Measurements from ENCODE around the gene PACS1.
A peak's percentile ranks its signal among the peaks of the same experiment; 100 is the strongest.

PACS1 gene

GRCh38 chr11:66190786-66191185 is 120.7 kb downstream of the PACS1 start:
- peak; percentile 18 for DNase-seq

- DNase-seq: no peak
These were observed 122.2 kb downstream of the PACS1 start for GRCh38 chr11:66192181-66192863.

GRCh38 chr11:66194391-66194790 is 124.3 kb downstream of the PACS1 start:
- no peak for DNase-seq

- DNase-seq: no peak
These were observed 125.8 kb downstream of the PACS1 start for GRCh38 chr11:66195867-66196266.

GRCh38 chr11:66203847-66204246 is 133.8 kb downstream of the PACS1 start:
- DNase-seq: no peak

GRCh38 chr11:66204412-66204811 is 134.3 kb downstream of the PACS1 start:
- DNase-seq: no peak

- no peak for DNase-seq
These were observed 137.7 kb downstream of the PACS1 start for GRCh38 chr11:66207816-66208215.

GRCh38 chr11:66211100-66211499 is 141.0 kb downstream of the PACS1 start:
- no peak for DNase-seq

- no peak for DNase-seq
These were observed 146.8 kb downstream of the PACS1 start for GRCh38 chr11:66216911-66217310.

- no peak for DNase-seq
These were observed 148.0 kb downstream of the PACS1 start for GRCh38 chr11:66218036-66218435.

- no peak for DNase-seq
These were observed 149.0 kb downstream of the PACS1 start for GRCh38 chr11:66218846-66219620.

- DNase-seq: no peak
These were observed 149.9 kb downstream of the PACS1 start for GRCh38 chr11:66219846-66220565.

GRCh38 chr11:66220566-66220935 is 150.5 kb downstream of the PACS1 start:
- DNase-seq: no peak

GRCh38 chr11:66221012-66221411 is 150.9 kb downstream of the PACS1 start:
- DNase-seq: no peak

- DNase-seq: no peak
These were observed 151.7 kb downstream of the PACS1 start for GRCh38 chr11:66221726-66222236.

- peak; percentile 92 for DNase-seq
These were observed 152.5 kb downstream of the PACS1 start for GRCh38 chr11:66222358-66223149.

- DNase-seq: no peak
These were observed 154.3 kb downstream of the PACS1 start for GRCh38 chr11:66224226-66224855.

- no peak for DNase-seq
These were observed 155.0 kb downstream of the PACS1 start for GRCh38 chr11:66225066-66225465.

- DNase-seq: no peak
These were observed 156.0 kb downstream of the PACS1 start for GRCh38 chr11:66226101-66226500.

- no peak for DNase-seq
These were observed 157.6 kb downstream of the PACS1 start for GRCh38 chr11:66227700-66228099.

- DNase-seq: no peak
These were observed 158.4 kb downstream of the PACS1 start for GRCh38 chr11:66228521-66228920.

- no peak for DNase-seq
These were observed 160.1 kb downstream of the PACS1 start for GRCh38 chr11:66230156-66230555.
